ENCODE measurements around the gene TXNDC5. TPM values are rescaled to one million over a fixed set of nuclear protein-coding genes. Genes with fewer than 3 reads are reported as not detected.

The TXNDC5 gene
- total and polyA plus RNA-seq, 2 of the 13 experiments (the other 11 are each of a cell fraction or from before 2014, with no cell fraction given) = 287 to 578 TPM

DNA sequence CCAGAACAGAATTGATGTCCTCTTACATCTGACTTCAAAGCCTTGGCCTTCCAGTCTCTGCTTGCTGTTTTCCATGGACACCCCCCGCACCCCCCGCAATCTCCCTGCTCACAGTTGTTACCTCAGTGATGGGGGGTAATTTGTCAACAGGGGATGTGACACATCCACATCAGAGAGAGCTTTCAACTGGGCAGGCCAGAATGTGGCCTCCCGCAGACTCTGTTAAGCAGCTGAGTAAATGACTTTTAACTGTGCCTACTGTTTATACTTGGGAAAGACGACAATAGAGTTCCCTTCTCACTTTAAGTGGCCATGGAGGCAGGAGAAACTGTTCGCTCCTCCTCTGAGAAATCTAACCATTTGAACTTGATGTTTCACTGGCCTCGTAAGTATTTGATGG, 51.0 kb downstream of the TXNDC5 start (continued):
- no peak for TF ChIP-seq THYN1 (CRISPR knock-in tag; IDR thresholded peaks at IDR 0.05; ENCODE audit: borderline replicate concordance, low read depth)

GRCh38 chr6:7851780-7852179, 58.8 kb downstream of the TXNDC5 start:
- BruUV-seq (replicated peaks) = no TSS peak
- intact Hi-C loops (cut with micrococcal nuclease; ENCODE audit: unreplicated experiment) (loop anchor here (5.0 kb wide), 1 partner anchor 816 kb away; no protein-coding TSS in a partner anchor), in situ Hi-C loops (cut with HindIII; ENCODE audit: extremely low pct_ligation_motif_present, low pct_unique_long_range_greater_than_20kb) (no loop called here)
- Histone ChIP-seq H2AFZ (ENCODE audit: low read length) (no peak overlapping the region), H3K9me3 (ENCODE audit: low read length) (peaks cover 7% of the 10 kb centered on the region), H3K27ac (ENCODE audit: extremely low read length, insufficient read depth, low read length) (no peak overlapping the region), H3K9ac (ENCODE audit: insufficient read depth, low read depth, low read length) (no peak overlapping the region), H3K36me3 (replicated peaks in 1 of 2; ENCODE audit: control insufficient read depth in 1 of 2, insufficient read depth in 2 of 2, low read length in 2 of 2) (no peaks in the 10 kb centered on the region), H3K79me2 (ENCODE audit: insufficient read depth, low read length) (no peaks in the 10 kb centered on the region), H3K4me1 (ENCODE audit: insufficient read depth, low read length) (peaks cover 13% of the 10 kb centered on the region), H3K4me2 (ENCODE audit: low read depth, low read length) (no peak overlapping the region), H4K20me1 (ENCODE audit: insufficient read depth, low read length) (no peaks in the 10 kb centered on the region), H3K27me3 (ENCODE audit: control insufficient read depth in 1 of 2, insufficient read depth in 2 of 2, low read length in 2 of 2) (peaks cover 0 to 17% of the 10 kb centered on the region in 2 experiments; a peak in 1 of 5 replicates), H3K4me3 (replicated peaks in 1 of 3; ENCODE audit: insufficient read depth in 1 of 3, low read depth in 2 of 3, low read length in 3 of 3) (no peak overlapping the region)
- ATAC-seq (no peak), DNase-seq (ENCODE audit: low spot score) (no peak), FAIRE-seq (no peak)
- ChIA-PET CTCF (ENCODE audit: low intra/inter-chr PET ratio, low total read pairs) (no interaction called here), POLR2A (no interaction called here)
- no peak for TF ChIP-seq THYN1 (CRISPR knock-in tag; IDR thresholded peaks at IDR 0.05; ENCODE audit: borderline replicate concordance, low read depth)
- TF ChIP-seq KIAA2018 (CRISPR knock-in tag; IDR thresholded peaks at IDR 0.05; ENCODE audit: borderline replicate concordance) = no peak
- no peak for TF ChIP-seq ELF3 (CRISPR knock-in tag; IDR thresholded peaks at IDR 0.05)
- TF ChIP-seq, protein P1, sequence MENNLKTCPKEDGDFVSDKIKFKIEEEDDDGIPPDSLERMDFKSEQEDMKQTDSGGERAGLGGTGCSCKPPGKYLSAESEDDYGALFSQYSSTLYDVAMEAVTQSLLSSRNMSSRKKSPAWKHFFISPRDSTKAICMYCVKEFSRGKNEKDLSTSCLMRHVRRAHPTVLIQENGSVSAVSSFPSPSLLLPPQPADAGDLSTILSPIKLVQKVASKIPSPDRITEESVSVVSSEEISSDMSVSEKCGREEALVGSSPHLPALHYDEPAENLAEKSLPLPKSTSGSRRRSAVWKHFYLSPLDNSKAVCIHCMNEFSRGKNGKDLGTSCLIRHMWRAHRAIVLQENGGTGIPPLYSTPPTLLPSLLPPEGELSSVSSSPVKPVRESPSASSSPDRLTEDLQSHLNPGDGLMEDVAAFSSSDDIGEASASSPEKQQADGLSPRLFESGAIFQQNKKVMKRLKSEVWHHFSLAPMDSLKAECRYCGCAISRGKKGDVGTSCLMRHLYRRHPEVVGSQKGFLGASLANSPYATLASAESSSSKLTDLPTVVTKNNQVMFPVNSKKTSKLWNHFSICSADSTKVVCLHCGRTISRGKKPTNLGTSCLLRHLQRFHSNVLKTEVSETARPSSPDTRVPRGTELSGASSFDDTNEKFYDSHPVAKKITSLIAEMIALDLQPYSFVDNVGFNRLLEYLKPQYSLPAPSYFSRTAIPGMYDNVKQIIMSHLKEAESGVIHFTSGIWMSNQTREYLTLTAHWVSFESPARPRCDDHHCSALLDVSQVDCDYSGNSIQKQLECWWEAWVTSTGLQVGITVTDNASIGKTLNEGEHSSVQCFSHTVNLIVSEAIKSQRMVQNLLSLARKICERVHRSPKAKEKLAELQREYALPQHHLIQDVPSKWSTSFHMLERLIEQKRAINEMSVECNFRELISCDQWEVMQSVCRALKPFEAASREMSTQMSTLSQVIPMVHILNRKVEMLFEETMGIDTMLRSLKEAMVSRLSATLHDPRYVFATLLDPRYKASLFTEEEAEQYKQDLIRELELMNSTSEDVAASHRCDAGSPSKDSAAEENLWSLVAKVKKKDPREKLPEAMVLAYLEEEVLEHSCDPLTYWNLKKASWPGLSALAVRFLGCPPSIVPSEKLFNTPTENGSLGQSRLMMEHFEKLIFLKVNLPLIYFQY (CRISPR knock-in tag; IDR thresholded peaks at IDR 0.05; ENCODE audit: borderline replicate concordance) = no peak
- TF ChIP-seq SPEN (CRISPR knock-in tag; IDR thresholded peaks at IDR 0.05; ENCODE audit: low read depth) = no peak
- no peak for TF ChIP-seq ZNF724P (CRISPR knock-in tag; IDR thresholded peaks at IDR 0.05; ENCODE audit: borderline replicate concordance)
- TF ChIP-seq SOX5 (CRISPR knock-in tag; IDR thresholded peaks at IDR 0.05; ENCODE audit: borderline replicate concordance) = no peak
- no peak for TF ChIP-seq ZNF747 (CRISPR knock-in tag; IDR thresholded peaks at IDR 0.05; ENCODE audit: borderline replicate concordance)
- no peak for TF ChIP-seq ZNF232 (CRISPR knock-in tag; IDR thresholded peaks at IDR 0.05; ENCODE audit: borderline replicate concordance)
- no peak for TF ChIP-seq KMT2B (CRISPR knock-in tag; IDR thresholded peaks at IDR 0.05)
- TF ChIP-seq ZNF773 (CRISPR knock-in tag; IDR thresholded peaks at IDR 0.05; ENCODE audit: borderline replicate concordance) = no peak
- TF ChIP-seq ZNF121 (CRISPR knock-in tag; IDR thresholded peaks at IDR 0.05) = no peak

Data from HepG2 (cell line).